SK-N-SH (cell line): ENCODE data around the gene TTC28. TPM values are rescaled to one million over a fixed set of nuclear protein-coding genes. Genes with fewer than 3 reads are reported as not detected.

Source experiments
- CTCF ChIA-PET: fragments of 300-600, 350-600 bp; formaldehyde crosslinking; extraction: SDS; loops from one replicate; lab custom pipeline; 2021; lab: Yijun Ruan, JAX
- POLR2A ChIA-PET: fragments of 350-600 bp; sonication (Branson Sonifier 250); formaldehyde crosslinking; extraction: SDS; loops from one replicate; lab custom pipeline; 2020; ENCODE audit warnings: antibody characterized with exemption, inconsistent platforms; lab: Yijun Ruan, JAX
- DNase-seq: peaks from one replicate; pipeline ENCODE4 v3.0.0; 2012
- H2AFZ ChIP-seq: fragments of 200-600 bp; sonication (generic); 2 replicates; pipeline ENCODE4 v1.8.1; 2016; ENCODE audit warnings: antibody characterized with exemption, mild to moderate bottlenecking, low read depth
- H3F3A ChIP-seq: fragments of 200-600 bp; sonication (generic); replicated peaks from 2 replicates; pipeline ENCODE3; 2016; ENCODE audit warnings: antibody characterized with exemption, mild to moderate bottlenecking; ENCODE audit not compliant: insufficient read depth
- H3K27ac ChIP-seq, 2 experiments: fragments of 200-500 bp in 1 of 2; fragments of 200-600 bp in 1 of 2; sonication (Bioruptor generic) in 1 of 2; sonication (generic), shearing (Covaris generic) in 1 of 2; 2 replicates each; pipeline versions ENCODE4 v1.5.1 to v1.6.1; 2014 to 2016; ENCODE audit warnings: low read depth in 2 of 2, inconsistent platforms in 1 of 2, low read length in 1 of 2, mild to moderate bottlenecking in 1 of 2, mixed read lengths in 1 of 2
- H3K27me3 ChIP-seq: fragments of 200-600 bp; sonication (generic), shearing (Covaris generic); 2 replicates; pipeline ENCODE4 v1.6.1; 2016; ENCODE audit warnings: mixed run types; ENCODE audit not compliant: insufficient read depth
- H3K36me3 ChIP-seq, 2 experiments: fragments of 200-500 bp in 1 of 2; fragments of 200-600 bp in 1 of 2; sonication (Bioruptor generic) in 1 of 2; sonication (generic) in 1 of 2; replicated peaks in 1 of 2; 2 replicates each; pipeline versions ENCODE3 to v1.5.1; 2014 to 2016; ENCODE audit warnings: low read length in 1 of 2, mild to moderate bottlenecking in 1 of 2; ENCODE audit not compliant: insufficient read depth in 2 of 2, control insufficient read depth in 1 of 2
- H3K4me1 ChIP-seq, 2 experiments: fragments of 200-500 bp in 1 of 2; fragments of 200-600 bp in 1 of 2; sonication (Bioruptor generic) in 1 of 2; sonication (generic), shearing (Covaris generic) in 1 of 2; 2 replicates each; pipeline versions ENCODE4 v1.5.1 to v1.6.1; 2014 to 2016; ENCODE audit warnings: low read depth in 1 of 2, low read length in 1 of 2, mixed run types in 1 of 2; ENCODE audit not compliant: insufficient read depth in 2 of 2, control insufficient read depth in 1 of 2
- H3K4me2 ChIP-seq: fragments of 200-600 bp; sonication (generic), shearing (Covaris generic); 2 replicates; pipeline ENCODE4 v1.6.1; 2017; ENCODE audit warnings: mixed run types
- H3K4me3 ChIP-seq, 2 experiments: fragments of 200-500 bp in 1 of 2; fragments of 200-600 bp in 1 of 2; sonication (Bioruptor generic) in 1 of 2; sonication (generic), shearing (Covaris generic) in 1 of 2; 2 replicates each; pipeline versions ENCODE4 v1.5.1 to v1.8.1; 2014 to 2016; ENCODE audit warnings: low read depth in 2 of 2, inconsistent platforms in 1 of 2, low read length in 1 of 2, mild to moderate bottlenecking in 1 of 2, mixed read lengths in 1 of 2, moderate library complexity in 1 of 2
- H3K79me2 ChIP-seq: fragments of 200-600 bp; sonication (generic); 2 replicates; pipeline ENCODE4 v1.8.1; 2017; ENCODE audit warnings: mild to moderate bottlenecking; ENCODE audit not compliant: insufficient read depth
- H3K9ac ChIP-seq: fragments of 200-600 bp; sonication (generic); 2 replicates; pipeline ENCODE4 v1.6.1; 2017; ENCODE audit warnings: mixed run types
- H3K9me2 ChIP-seq: fragments of 200-600 bp; sonication (generic); 2 replicates; pipeline ENCODE4 v1.6.1; 2017; ENCODE audit warnings: mixed run types
- H3K9me3 ChIP-seq: fragments of 200-600 bp; sonication (generic); 2 replicates; pipeline ENCODE4 v1.6.1; 2017; ENCODE audit warnings: mixed run types, mild to moderate bottlenecking, moderate library complexity
- H4K20me1 ChIP-seq: fragments of 200-600 bp; sonication (generic); 2 replicates; pipeline ENCODE4 v1.6.1; 2017; ENCODE audit warnings: mild to moderate bottlenecking, mixed run types; ENCODE audit not compliant: insufficient read depth
- EP300 ChIP-seq, 2 experiments: IDR thresholded peaks; 2 replicates each; pipeline versions ENCODE4 v1.4.0 to v1.6.1; 2012; ENCODE audit warnings: borderline replicate concordance in 1 of 2, low read depth in 1 of 2, low read length in 1 of 2
- EZH2phosphoT487 ChIP-seq: fragments of 200-600 bp; sonication (generic); IDR thresholded peaks from 2 replicates; pipeline ENCODE4 v1.6.1; 2017; ENCODE audit warnings: low read depth, mixed run types, mild to moderate bottlenecking, antibody characterized with exemption, moderate library complexity, borderline replicate concordance
- GATA2 ChIP-seq: sonication (generic); formaldehyde crosslinking; IDR thresholded peaks from 2 replicates; pipeline ENCODE4 v1.5.0; 2020; ENCODE audit warnings: mild to moderate bottlenecking, missing genetic modification reagents
- JUND ChIP-seq: IDR thresholded peaks from 2 replicates; pipeline ENCODE4 v1.4.0; 2012
- MEF2A ChIP-seq: IDR thresholded peaks from 2 replicates; pipeline ENCODE4 v1.4.0; 2012; ENCODE audit warnings: low read depth, borderline replicate concordance
- MXI1 ChIP-seq: IDR thresholded peaks from 2 replicates; pipeline ENCODE4 v1.6.1; 2012; ENCODE audit warnings: mild to moderate bottlenecking, low read depth, low read length, improper control_type of control experiment
- NFIC ChIP-seq: IDR thresholded peaks from 2 replicates; pipeline ENCODE4 v1.4.0; 2012; ENCODE audit warnings: borderline replicate concordance
- NRF1 ChIP-seq: IDR thresholded peaks from 2 replicates; pipeline ENCODE4 v1.6.1; 2012; ENCODE audit warnings: low read depth, mild to moderate bottlenecking, low read length
- POLR2AphosphoS5 ChIP-seq: IDR thresholded peaks from 2 replicates; pipeline ENCODE4 v1.6.1; 2012; ENCODE audit warnings: low read depth, low read length
- RAD21 ChIP-seq: IDR thresholded peaks from 2 replicates; pipeline ENCODE4 v1.6.1; 2012; ENCODE audit warnings: mild to moderate bottlenecking, low read length
- RCOR1 ChIP-seq: fragments of 150-350 bp; IDR thresholded peaks from 2 replicates; pipeline ENCODE4 v1.6.1; 2017; ENCODE audit warnings: antibody characterized with exemption, low read length
- RXRA ChIP-seq: IDR thresholded peaks from 2 replicates; pipeline ENCODE4 v1.4.0; 2012; ENCODE audit warnings: low read depth, mild to moderate bottlenecking, borderline replicate concordance
- SMC3 ChIP-seq: IDR thresholded peaks from 2 replicates; pipeline ENCODE4 v1.6.1; 2012; ENCODE audit warnings: low read depth, low read length, improper control_type of control experiment
- TEAD4 ChIP-seq: IDR thresholded peaks from 2 replicates; pipeline ENCODE4 v1.4.0; 2012; ENCODE audit warnings: mild to moderate bottlenecking, borderline replicate concordance; ENCODE audit not compliant: insufficient read depth
- YY1 ChIP-seq: IDR thresholded peaks from 2 replicates; pipeline ENCODE4 v1.4.0; 2012; ENCODE audit warnings: low read depth, mild to moderate bottlenecking
- WGBS: methylation state at CpG from one replicate; pipeline ENCODE4 v1.1.6; 2017; ENCODE audit warnings: low lambda C conversion rate; 5-methylcytosine and 5-hydroxymethylcytosine counted together
- polyA plus RNA-seq, 3 experiments: library from polyadenylated mRNA; depleted of rRNA; stranded (reverse); fragments of >200 nt; gene quantifications; 2 replicates each; pipeline ENCODE4 v1.2.3, GENCODE V29; 2012
- TF ChIP-seq, protein P1 (sequence below): IDR thresholded peaks from 2 replicates; pipeline ENCODE4 v1.6.1; 2012; ENCODE audit warnings: mild to moderate bottlenecking, low read depth, low read length, moderate library complexity
- TF ChIP-seq, protein P2 (sequence below): IDR thresholded peaks from 2 replicates; pipeline ENCODE4 v1.4.0; 2012; ENCODE audit warnings: low read depth, borderline replicate concordance
- TF ChIP-seq, protein P3 (sequence below): IDR thresholded peaks from 2 replicates; pipeline ENCODE4 v1.4.0; 2012; ENCODE audit warnings: low read depth, borderline replicate concordance
- TF ChIP-seq, protein P4 (sequence below): fragments of 150-350 bp; IDR thresholded peaks from 2 replicates; pipeline ENCODE4 v1.6.1; 2016; ENCODE audit warnings: mild to moderate bottlenecking, low read depth, low read length

The TTC28 gene
- polyA plus RNA-seq, 1 of the 3 experiments (the other 2 are of a cell fraction), result 5.9 TPM

DNA sequence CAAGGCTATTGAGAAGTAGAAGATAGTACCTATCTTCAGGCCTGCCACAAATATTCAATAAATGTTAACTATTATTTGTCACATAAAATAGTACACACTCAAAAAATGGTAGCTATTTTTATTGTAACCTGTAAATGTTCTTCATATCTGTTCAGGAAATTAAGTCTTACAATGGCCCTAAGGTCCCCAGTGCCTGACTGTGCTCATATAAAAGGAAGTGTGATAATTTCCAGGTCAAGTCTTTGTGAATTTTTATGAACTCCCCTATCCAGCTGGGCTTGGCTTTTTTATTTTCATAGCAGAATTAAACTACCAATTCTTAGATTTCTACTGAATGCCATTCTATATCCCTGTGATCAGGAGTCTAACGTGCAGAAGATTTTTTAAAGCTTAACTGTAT is 476.4 kb downstream of the TTC28 start:
- H3K9me3 ChIP-seq, result no peaks in the 10 kb centered on the region
- no peaks in the 10 kb centered on the region; a peak in 1 of 4 replicates for H3K4me1 ChIP-seq
- no peaks in the 10 kb centered on the region for H3K27me3 ChIP-seq
- no peak overlapping the region for H3K27ac ChIP-seq
- CTCF ChIA-PET, result no interaction called here
- H3K9me2 ChIP-seq, result no peaks in the 10 kb centered on the region
- 96% methylated on average over 1 of the region's 1 CpG for WGBS
- no peaks in the 10 kb centered on the region for H4K20me1 ChIP-seq
- no peak for TF ChIP-seq TEAD4
- TF ChIP-seq SMC3, result no peak
- no peak for TF ChIP-seq EZH2phosphoT487
- no peak for TF ChIP-seq RAD21
- no peak for TF ChIP-seq EP300 (IDR thresholded peaks at IDR 0.05; ENCODE audit: borderline replicate concordance in 1 of 2, low read depth in 1 of 2, low read length in 1 of 2)
- no peak for TF ChIP-seq RCOR1
- TF ChIP-seq, protein P1, sequence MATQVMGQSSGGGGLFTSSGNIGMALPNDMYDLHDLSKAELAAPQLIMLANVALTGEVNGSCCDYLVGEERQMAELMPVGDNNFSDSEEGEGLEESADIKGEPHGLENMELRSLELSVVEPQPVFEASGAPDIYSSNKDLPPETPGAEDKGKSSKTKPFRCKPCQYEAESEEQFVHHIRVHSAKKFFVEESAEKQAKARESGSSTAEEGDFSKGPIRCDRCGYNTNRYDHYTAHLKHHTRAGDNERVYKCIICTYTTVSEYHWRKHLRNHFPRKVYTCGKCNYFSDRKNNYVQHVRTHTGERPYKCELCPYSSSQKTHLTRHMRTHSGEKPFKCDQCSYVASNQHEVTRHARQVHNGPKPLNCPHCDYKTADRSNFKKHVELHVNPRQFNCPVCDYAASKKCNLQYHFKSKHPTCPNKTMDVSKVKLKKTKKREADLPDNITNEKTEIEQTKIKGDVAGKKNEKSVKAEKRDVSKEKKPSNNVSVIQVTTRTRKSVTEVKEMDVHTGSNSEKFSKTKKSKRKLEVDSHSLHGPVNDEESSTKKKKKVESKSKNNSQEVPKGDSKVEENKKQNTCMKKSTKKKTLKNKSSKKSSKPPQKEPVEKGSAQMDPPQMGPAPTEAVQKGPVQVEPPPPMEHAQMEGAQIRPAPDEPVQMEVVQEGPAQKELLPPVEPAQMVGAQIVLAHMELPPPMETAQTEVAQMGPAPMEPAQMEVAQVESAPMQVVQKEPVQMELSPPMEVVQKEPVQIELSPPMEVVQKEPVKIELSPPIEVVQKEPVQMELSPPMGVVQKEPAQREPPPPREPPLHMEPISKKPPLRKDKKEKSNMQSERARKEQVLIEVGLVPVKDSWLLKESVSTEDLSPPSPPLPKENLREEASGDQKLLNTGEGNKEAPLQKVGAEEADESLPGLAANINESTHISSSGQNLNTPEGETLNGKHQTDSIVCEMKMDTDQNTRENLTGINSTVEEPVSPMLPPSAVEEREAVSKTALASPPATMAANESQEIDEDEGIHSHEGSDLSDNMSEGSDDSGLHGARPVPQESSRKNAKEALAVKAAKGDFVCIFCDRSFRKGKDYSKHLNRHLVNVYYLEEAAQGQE, result no peak
- no peak for TF ChIP-seq NFIC
- TF ChIP-seq RXRA, result no peak
- TF ChIP-seq JUND, result no peak
- TF ChIP-seq, all 33 proteins: peak for 0
- no peaks in the 10 kb centered on the region for H3K36me3 ChIP-seq
- POLR2A ChIA-PET, result no interaction called here
- H3K79me2 ChIP-seq, result no peaks in the 10 kb centered on the region
- DNase-seq, result no peak
- H3K4me2 ChIP-seq, result no peak overlapping the region
- no peak overlapping the region for H2AFZ ChIP-seq
- H3K9ac ChIP-seq, result no peak overlapping the region
- H3K4me3 ChIP-seq, result no peak overlapping the region
- H3F3A ChIP-seq, result peaks cover 3% of the 10 kb centered on the region

DNA sequence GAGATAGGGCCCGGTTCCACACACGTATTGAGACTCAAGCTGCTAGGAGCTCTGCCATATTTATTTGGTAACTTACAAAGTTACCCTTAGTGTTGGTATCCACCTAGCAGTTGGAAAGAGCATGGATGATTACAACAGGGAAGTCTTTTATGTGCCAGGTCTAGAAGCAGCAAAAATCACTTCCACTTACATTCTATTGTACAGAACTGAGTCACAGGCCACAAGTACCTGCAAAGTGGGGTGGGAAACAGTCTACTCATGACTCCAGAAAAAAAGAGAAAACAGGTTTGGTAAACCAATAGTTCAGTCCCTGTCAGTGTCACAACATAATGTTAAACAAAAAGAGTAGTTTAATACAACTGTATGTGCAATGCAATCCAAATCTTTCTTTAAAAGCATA is 480.9 kb downstream of the TTC28 start:
- H4K20me1 ChIP-seq, result no peaks in the 10 kb centered on the region
- H3K4me3 ChIP-seq, result no peak overlapping the region
- H3K9me3 ChIP-seq, result no peaks in the 10 kb centered on the region
- POLR2A ChIA-PET, result no interaction called here
- WGBS, result 95% methylated on average over 2 of the region's 2 CpGs
- H3K27me3 ChIP-seq, result no peaks in the 10 kb centered on the region
- peaks cover 3% of the 10 kb centered on the region for H3F3A ChIP-seq
- no peaks in the 10 kb centered on the region for H3K36me3 ChIP-seq
- no peak overlapping the region for H3K4me2 ChIP-seq
- H3K27ac ChIP-seq, result no peak overlapping the region
- CTCF ChIA-PET, result no interaction called here
- no peaks in the 10 kb centered on the region for H3K9me2 ChIP-seq
- no peak for DNase-seq
- no peaks in the 10 kb centered on the region for H3K4me1 ChIP-seq
- H3K9ac ChIP-seq, result no peak overlapping the region
- no peak overlapping the region for H2AFZ ChIP-seq
- H3K79me2 ChIP-seq, result peaks cover 3% of the 10 kb centered on the region; the same call in 1 of the 2 replicates
- TF ChIP-seq RAD21 (no peak), NRF1 (no peak), YY1 (no peak), POLR2AphosphoS5 (no peak), TEAD4 (no peak), MEF2A (no peak), GATA2 (CRISPR knock-in tag) (no peak), RXRA (no peak), EP300 (IDR thresholded peaks at IDR 0.05; ENCODE audit: borderline replicate concordance in 1 of 2, low read depth in 1 of 2, low read length in 1 of 2) (no peak), MXI1 (no peak), JUND (no peak)
- TF ChIP-seq, protein P2, sequence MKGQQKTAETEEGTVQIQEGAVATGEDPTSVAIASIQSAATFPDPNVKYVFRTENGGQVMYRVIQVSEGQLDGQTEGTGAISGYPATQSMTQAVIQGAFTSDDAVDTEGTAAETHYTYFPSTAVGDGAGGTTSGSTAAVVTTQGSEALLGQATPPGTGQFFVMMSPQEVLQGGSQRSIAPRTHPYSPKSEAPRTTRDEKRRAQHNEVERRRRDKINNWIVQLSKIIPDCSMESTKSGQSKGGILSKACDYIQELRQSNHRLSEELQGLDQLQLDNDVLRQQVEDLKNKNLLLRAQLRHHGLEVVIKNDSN, result no peak
- TF ChIP-seq, protein P3, sequence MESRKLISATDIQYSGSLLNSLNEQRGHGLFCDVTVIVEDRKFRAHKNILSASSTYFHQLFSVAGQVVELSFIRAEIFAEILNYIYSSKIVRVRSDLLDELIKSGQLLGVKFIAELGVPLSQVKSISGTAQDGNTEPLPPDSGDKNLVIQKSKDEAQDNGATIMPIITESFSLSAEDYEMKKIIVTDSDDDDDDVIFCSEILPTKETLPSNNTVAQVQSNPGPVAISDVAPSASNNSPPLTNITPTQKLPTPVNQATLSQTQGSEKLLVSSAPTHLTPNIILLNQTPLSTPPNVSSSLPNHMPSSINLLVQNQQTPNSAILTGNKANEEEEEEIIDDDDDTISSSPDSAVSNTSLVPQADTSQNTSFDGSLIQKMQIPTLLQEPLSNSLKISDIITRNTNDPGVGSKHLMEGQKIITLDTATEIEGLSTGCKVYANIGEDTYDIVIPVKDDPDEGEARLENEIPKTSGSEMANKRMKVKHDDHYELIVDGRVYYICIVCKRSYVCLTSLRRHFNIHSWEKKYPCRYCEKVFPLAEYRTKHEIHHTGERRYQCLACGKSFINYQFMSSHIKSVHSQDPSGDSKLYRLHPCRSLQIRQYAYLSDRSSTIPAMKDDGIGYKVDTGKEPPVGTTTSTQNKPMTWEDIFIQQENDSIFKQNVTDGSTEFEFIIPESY, result no peak
- TF ChIP-seq, protein P4, sequence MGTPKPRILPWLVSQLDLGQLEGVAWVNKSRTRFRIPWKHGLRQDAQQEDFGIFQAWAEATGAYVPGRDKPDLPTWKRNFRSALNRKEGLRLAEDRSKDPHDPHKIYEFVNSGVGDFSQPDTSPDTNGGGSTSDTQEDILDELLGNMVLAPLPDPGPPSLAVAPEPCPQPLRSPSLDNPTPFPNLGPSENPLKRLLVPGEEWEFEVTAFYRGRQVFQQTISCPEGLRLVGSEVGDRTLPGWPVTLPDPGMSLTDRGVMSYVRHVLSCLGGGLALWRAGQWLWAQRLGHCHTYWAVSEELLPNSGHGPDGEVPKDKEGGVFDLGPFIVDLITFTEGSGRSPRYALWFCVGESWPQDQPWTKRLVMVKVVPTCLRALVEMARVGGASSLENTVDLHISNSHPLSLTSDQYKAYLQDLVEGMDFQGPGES, result no peak
